Glomerular visceral epithelial cell (primary cell): ENCODE measurements around the gene CSRNP3.
A peak's percentile ranks its signal among the peaks of the same experiment; 100 is the strongest.
"Not testable (repeated sequence)": the region's sequence is repeated elsewhere in the genome, so short reads cannot be mapped to it uniquely, and the experiment has no call there.

Experiments used
- DNase-seq: peaks from one replicate; pipeline ENCODE4 v3.0.0-alpha.2; 2016; ENCODE audit errors: extremely low spot score

Gene CSRNP3

GRCh38 chr2:165587335-165587938 lies 117.9 kb downstream of the CSRNP3 start:
- DNase-seq: no peak

- DNase-seq: not testable (repeated sequence)
Observed at GRCh38 chr2:165590999-165591398, 121.5 kb downstream of the CSRNP3 start.

GRCh38 chr2:165593081-165593480 lies 123.6 kb downstream of the CSRNP3 start:
- no peak for DNase-seq

GRCh38 chr2:165594231-165594934 lies 124.9 kb downstream of the CSRNP3 start:
- no peak for DNase-seq

GRCh38 chr2:165594935-165595255 lies 125.4 kb downstream of the CSRNP3 start:
- peak; percentile 50 for DNase-seq

GRCh38 chr2:165596788-165597187 lies 127.3 kb downstream of the CSRNP3 start:
- DNase-seq: no peak

GRCh38 chr2:165601065-165601830 lies 131.8 kb downstream of the CSRNP3 start:
- no peak for DNase-seq

- no peak for DNase-seq
Observed at GRCh38 chr2:165601928-165602521, 132.5 kb downstream of the CSRNP3 start.

GRCh38 chr2:165609672-165610071 lies 140.2 kb downstream of the CSRNP3 start:
- no peak for DNase-seq

- DNase-seq: no peak
Observed at GRCh38 chr2:165610591-165611029, 141.1 kb downstream of the CSRNP3 start.

- DNase-seq: no peak
Observed at GRCh38 chr2:165617741-165618481, 148.4 kb downstream of the CSRNP3 start.

GRCh38 chr2:165618806-165619205 lies 149.3 kb downstream of the CSRNP3 start:
- DNase-seq: no peak

- DNase-seq: peak; percentile 67
Observed at GRCh38 chr2:165621086-165621560, 151.6 kb downstream of the CSRNP3 start.

- DNase-seq: no peak
Observed at GRCh38 chr2:165623161-165623560, 153.7 kb downstream of the CSRNP3 start.

- no peak for DNase-seq
Observed at GRCh38 chr2:165623783-165624469, 154.4 kb downstream of the CSRNP3 start.

- DNase-seq: no peak
Observed at GRCh38 chr2:165624470-165624800, 154.9 kb downstream of the CSRNP3 start.

GRCh38 chr2:165627470-165627869 lies 158.0 kb downstream of the CSRNP3 start:
- peak; percentile 45 for DNase-seq

GRCh38 chr2:165629776-165630175 lies 160.3 kb downstream of the CSRNP3 start:
- DNase-seq: no peak

- DNase-seq: no peak
Observed at GRCh38 chr2:165630236-165630635, 160.7 kb downstream of the CSRNP3 start.

- DNase-seq: no peak
Observed at GRCh38 chr2:165631089-165631488, 161.6 kb downstream of the CSRNP3 start.

- DNase-seq: no peak
Observed at GRCh38 chr2:165632594-165632993, 163.1 kb downstream of the CSRNP3 start.
